CD14-positive monocyte (primary cell): Measurements from ENCODE around the gene CHIC1. TPM values are rescaled to one million over a fixed set of nuclear protein-coding genes. Genes with fewer than 3 reads are reported as not detected.

Source experiments
- DNase-seq, 3 donors: peaks; one replicate each; pipeline ENCODE4 v3.0.0-alpha.2; 2011 to 2022
- H2AFZ ChIP-seq: 2 replicates; pipeline ENCODE4 v1.6.0; 2012; ENCODE audit warnings: mild to moderate bottlenecking, low read depth, low read length, inconsistent platforms; ENCODE audit not compliant: insufficient read depth, poor library complexity, severe bottlenecking
- H3K27ac ChIP-seq, 2 donors: 1 replicate in 1 of 2; 2 replicates in 1 of 2; pipeline ENCODE4 v1.5.1; 2012 to 2013; ENCODE audit warnings: low read length in 2 of 2, control low read depth in 1 of 2, inconsistent platforms in 1 of 2, low read depth in 1 of 2, mild to moderate bottlenecking in 1 of 2
- H3K27me3 ChIP-seq, 2 donors: one replicate each; pipeline versions ENCODE4 v1.6.0 to v1.6.1; 2011 to 2013; ENCODE audit warnings: low read length in 2 of 2; ENCODE audit not compliant: control insufficient read depth in 2 of 2, insufficient read depth in 2 of 2
- H3K36me3 ChIP-seq, 2 donors: replicated peaks in 1 of 2; 1 replicate in 1 of 2; 2 replicates in 1 of 2; pipeline versions ENCODE4 v1.5.1 to v1.6.1; 2012 to 2013; ENCODE audit warnings: low read length in 2 of 2, control low read depth in 1 of 2, inconsistent platforms in 1 of 2, mild to moderate bottlenecking in 1 of 2; ENCODE audit not compliant: insufficient read depth in 2 of 2, control insufficient read depth in 1 of 2
- H3K4me1 ChIP-seq, 2 donors: 1 replicate in 1 of 2; 2 replicates in 1 of 2; pipeline versions ENCODE4 v1.5.1 to v1.6.1; 2012 to 2013; ENCODE audit warnings: low read length in 2 of 2, control low read depth in 1 of 2, inconsistent platforms in 1 of 2, mild to moderate bottlenecking in 1 of 2, moderate library complexity in 1 of 2; ENCODE audit not compliant: insufficient read depth in 2 of 2, control insufficient read depth in 1 of 2
- H3K4me2 ChIP-seq: replicated peaks from 2 replicates; pipeline ENCODE3; 2012; ENCODE audit warnings: low read length, moderate library complexity, mild to moderate bottlenecking; ENCODE audit not compliant: poor library complexity, severe bottlenecking; ENCODE audit errors: extremely low read depth
- H3K4me3 ChIP-seq, 3 experiments: fragments of 200-600 bp in 1 of 3; sonication (generic) in 1 of 3; replicated peaks in 1 of 3; 1 replicate in 2 of 3; 2 replicates in 1 of 3; pipeline ENCODE4 v1.5.1; 2011 to 2013; ENCODE audit warnings: low read length in 3 of 3, mild to moderate bottlenecking in 3 of 3, control low read depth in 2 of 3, low read depth in 2 of 3, inconsistent platforms in 1 of 3, moderate library complexity in 1 of 3
- H3K79me2 ChIP-seq: 2 replicates; pipeline ENCODE4 v1.6.0; 2012; ENCODE audit warnings: mild to moderate bottlenecking, control low read depth, inconsistent platforms, low read length, moderate library complexity; ENCODE audit not compliant: insufficient read depth
- H3K9ac ChIP-seq: 2 replicates; pipeline ENCODE4 v1.6.0; 2017; ENCODE audit warnings: low read length, mild to moderate bottlenecking; ENCODE audit not compliant: insufficient read depth, poor library complexity, severe bottlenecking
- H3K9me3 ChIP-seq, 2 donors: replicated peaks in 1 of 2; 1 replicate in 1 of 2; 2 replicates in 1 of 2; pipeline versions ENCODE4 v1.5.1 to v1.6.1; 2012 to 2013; ENCODE audit warnings: low read length in 2 of 2, control low read depth in 1 of 2; ENCODE audit not compliant: control insufficient read depth in 1 of 2, insufficient read depth in 1 of 2
- H4K20me1 ChIP-seq: 2 replicates; pipeline ENCODE4 v1.6.0; 2012; ENCODE audit warnings: mild to moderate bottlenecking, low read length, control low read depth, moderate library complexity; ENCODE audit not compliant: insufficient read depth
- H3K27ac Mint-ChIP-seq, 7 donors: one replicate each; pipeline ENCODE4 v1.8.0; 2020; ENCODE audit warnings: mild to moderate bottlenecking in 7 of 7, mixed read lengths in 7 of 7, moderate library complexity in 6 of 7, inconsistent platforms in 2 of 7
- H3K27me3 Mint-ChIP-seq, 3 donors: one replicate each; pipeline ENCODE4 v1.8.0; 2021 to 2022; ENCODE audit warnings: low read depth in 3 of 3, mild to moderate bottlenecking in 3 of 3, mixed read lengths in 3 of 3, moderate library complexity in 3 of 3, inconsistent platforms in 1 of 3
- H3K36me3 Mint-ChIP-seq, 2 donors: one replicate each; pipeline ENCODE4 v1.8.0; 2020; ENCODE audit warnings: mixed read lengths in 2 of 2, inconsistent platforms in 1 of 2, mild to moderate bottlenecking in 1 of 2
- H3K4me1 Mint-ChIP-seq: one replicate; pipeline ENCODE4 v1.8.0; 2020; ENCODE audit warnings: mild to moderate bottlenecking, mixed read lengths
- H3K4me3 Mint-ChIP-seq, 2 donors: one replicate each; pipeline ENCODE4 v1.8.0; 2020; ENCODE audit warnings: mild to moderate bottlenecking in 2 of 2, mixed read lengths in 2 of 2, moderate library complexity in 1 of 2
- H3K9me3 Mint-ChIP-seq, 7 donors: one replicate each; pipeline ENCODE4 v1.8.0; 2020 to 2022; ENCODE audit warnings: mixed read lengths in 7 of 7, mild to moderate bottlenecking in 6 of 7, moderate library complexity in 6 of 7, inconsistent platforms in 2 of 7
- WGBS: methylation state at CpG from one replicate; pipeline ENCODE4 v1.1.5; 2013; ENCODE audit warnings: missing lambda C conversion rate; ENCODE audit not compliant: insufficient coverage; 5-methylcytosine and 5-hydroxymethylcytosine counted together
- intact Hi-C, 2 donors: fragments of 100-400 bp; cut with micrococcal nuclease; formaldehyde crosslinking; loops; one replicate each; pipeline versions ENCODE4 v1.15.0 to v1.15.1; 2023
- polyA plus RNA-seq, 3 donors: library from polyadenylated mRNA; depleted of rRNA in 1 of 3; unstranded in 2 of 3; stranded (reverse) in 1 of 3; fragments of 300-500 nt in 2 of 3; fragments of >200 nt in 1 of 3; fragmentation: Illumina TruSeq in 2 of 3; gene quantifications; 1 replicate in 2 of 3; 2 replicates in 1 of 3; pipeline ENCODE4 v1.2.3, GENCODE V29; 2012 to 2021
- TF ChIP-seq, protein P1 (sequence below): fragments of 200-600 bp; IDR thresholded peaks from one replicate; pipeline ENCODE4 v1.8.0; 2022; ENCODE audit warnings: antibody characterized with exemption, mild to moderate bottlenecking

CHIC1 gene
- polyA plus RNA-seq, 3 donors: 0.21 to 0.51 (median 0.28) TPM

DNA sequence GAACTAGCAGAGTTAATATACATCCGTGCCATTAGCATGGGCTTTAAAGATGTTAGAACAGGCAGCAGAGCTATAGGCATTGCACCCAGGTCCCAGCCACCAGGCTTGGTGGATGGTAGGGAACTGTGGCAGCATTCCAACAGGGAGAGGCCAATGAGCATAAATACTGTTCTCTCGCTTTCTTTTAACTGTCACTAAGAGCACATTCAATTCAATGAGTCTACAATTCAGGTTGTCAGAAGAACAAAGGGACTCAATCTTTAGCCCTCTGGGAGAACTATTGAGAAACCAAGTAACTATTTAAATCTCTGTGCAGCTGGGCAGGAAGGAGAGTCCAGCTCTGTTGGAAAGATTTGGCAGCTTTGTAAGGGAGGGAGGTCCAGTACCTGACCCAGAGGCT is 165.6 kb downstream of the CHIC1 start:
- no peak for DNase-seq
- H2AFZ ChIP-seq: no peak overlapping the region
- no peaks in the 10 kb centered on the region for H3K4me1 ChIP-seq
- H3K9ac ChIP-seq: no peak overlapping the region
- no peaks in the 10 kb centered on the region for H3K36me3 ChIP-seq
- no peaks in the 10 kb centered on the region for H3K4me1 Mint-ChIP-seq
- TF ChIP-seq, protein P1, sequence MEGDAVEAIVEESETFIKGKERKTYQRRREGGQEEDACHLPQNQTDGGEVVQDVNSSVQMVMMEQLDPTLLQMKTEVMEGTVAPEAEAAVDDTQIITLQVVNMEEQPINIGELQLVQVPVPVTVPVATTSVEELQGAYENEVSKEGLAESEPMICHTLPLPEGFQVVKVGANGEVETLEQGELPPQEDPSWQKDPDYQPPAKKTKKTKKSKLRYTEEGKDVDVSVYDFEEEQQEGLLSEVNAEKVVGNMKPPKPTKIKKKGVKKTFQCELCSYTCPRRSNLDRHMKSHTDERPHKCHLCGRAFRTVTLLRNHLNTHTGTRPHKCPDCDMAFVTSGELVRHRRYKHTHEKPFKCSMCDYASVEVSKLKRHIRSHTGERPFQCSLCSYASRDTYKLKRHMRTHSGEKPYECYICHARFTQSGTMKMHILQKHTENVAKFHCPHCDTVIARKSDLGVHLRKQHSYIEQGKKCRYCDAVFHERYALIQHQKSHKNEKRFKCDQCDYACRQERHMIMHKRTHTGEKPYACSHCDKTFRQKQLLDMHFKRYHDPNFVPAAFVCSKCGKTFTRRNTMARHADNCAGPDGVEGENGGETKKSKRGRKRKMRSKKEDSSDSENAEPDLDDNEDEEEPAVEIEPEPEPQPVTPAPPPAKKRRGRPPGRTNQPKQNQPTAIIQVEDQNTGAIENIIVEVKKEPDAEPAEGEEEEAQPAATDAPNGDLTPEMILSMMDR: no peak
- no peaks in the 10 kb centered on the region for H3K27me3 ChIP-seq
- H3K4me3 ChIP-seq: no peak overlapping the region
- no peaks in the 10 kb centered on the region for H3K27me3 Mint-ChIP-seq
- no peak overlapping the region for H3K27ac ChIP-seq
- 71% methylated on average over 1 of the region's 2 CpGs for WGBS
- no peaks in the 10 kb centered on the region for H3K79me2 ChIP-seq
- peaks cover 6 to 9% of the 10 kb centered on the region in 2 donors for H3K9me3 ChIP-seq
- no peaks in the 10 kb centered on the region for H3K36me3 Mint-ChIP-seq
- intact Hi-C loops: no loop called here
- H3K27ac Mint-ChIP-seq: no peak overlapping the region
- H4K20me1 ChIP-seq: no peaks in the 10 kb centered on the region
- H3K9me3 Mint-ChIP-seq: peaks cover 0 to 22% (median 6%) of the 10 kb centered on the region in 7 donors
- H3K4me2 ChIP-seq: no peak overlapping the region
- H3K4me3 Mint-ChIP-seq: no peak overlapping the region

Other genes with a start within 250 kb of the CHIC1 start
- gene CDX4, start 116.1 kb upstream of the CHIC1 start, polyA plus RNA-seq: not detected